Activated naive CD4-positive, alpha-beta T cell treated with anti-CD3 and anti-CD28 coated beads, Interleukin-2, amount 50 U/mL, for 16 hours (primary cell): ENCODE data around the gene SLX4.

Experiments used
- DNase-seq: peaks from one replicate; pipeline ENCODE4 v3.0.0-alpha.2; 2020

The SLX4 gene

DNA sequence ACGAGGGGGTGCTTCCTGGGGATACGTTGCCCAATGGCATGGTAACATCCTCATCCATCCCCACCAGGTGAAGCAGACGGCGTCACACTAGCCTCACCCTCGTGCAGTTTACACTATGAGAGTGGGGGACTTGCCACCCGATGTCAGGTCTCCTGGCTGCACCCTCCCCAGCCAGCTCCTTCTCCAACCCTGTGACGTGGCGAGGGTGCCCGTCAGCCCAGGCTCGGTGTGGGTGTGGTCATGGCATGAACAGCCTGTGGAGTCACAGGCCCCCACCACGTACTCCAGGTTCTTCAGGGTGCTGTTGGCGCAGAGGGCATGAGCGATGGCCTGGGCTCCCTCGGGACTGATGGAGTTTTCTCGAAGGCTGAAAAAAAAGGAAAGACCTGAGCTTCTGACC is 62.5 kb downstream of the SLX4 start:
- no peak for DNase-seq

DNA sequence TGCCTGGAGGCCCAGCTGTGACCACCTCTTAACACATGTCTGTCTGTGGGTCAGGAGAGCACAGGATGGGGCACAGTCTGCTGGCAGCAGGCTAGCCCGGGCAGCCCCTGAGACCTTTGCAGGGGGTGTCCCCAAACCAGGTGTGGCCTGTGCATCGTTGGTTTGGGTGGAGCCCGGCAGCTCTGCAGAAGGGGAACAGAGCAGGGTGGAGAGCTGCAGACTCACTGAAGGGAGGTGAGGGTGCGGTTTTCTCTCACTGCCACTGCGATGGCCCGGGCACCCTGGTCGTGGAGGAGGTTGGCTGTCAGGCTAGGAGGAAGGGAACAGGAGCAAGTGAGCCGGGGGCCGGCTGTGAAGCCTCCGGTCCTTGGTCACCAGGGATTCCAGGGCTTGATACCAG is 63.0 kb downstream of the SLX4 start:
- no peak for DNase-seq

- no peak for DNase-seq
Measured at GRCh38 chr16:3546986-3547682, 64.3 kb downstream of the SLX4 start.

DNA sequence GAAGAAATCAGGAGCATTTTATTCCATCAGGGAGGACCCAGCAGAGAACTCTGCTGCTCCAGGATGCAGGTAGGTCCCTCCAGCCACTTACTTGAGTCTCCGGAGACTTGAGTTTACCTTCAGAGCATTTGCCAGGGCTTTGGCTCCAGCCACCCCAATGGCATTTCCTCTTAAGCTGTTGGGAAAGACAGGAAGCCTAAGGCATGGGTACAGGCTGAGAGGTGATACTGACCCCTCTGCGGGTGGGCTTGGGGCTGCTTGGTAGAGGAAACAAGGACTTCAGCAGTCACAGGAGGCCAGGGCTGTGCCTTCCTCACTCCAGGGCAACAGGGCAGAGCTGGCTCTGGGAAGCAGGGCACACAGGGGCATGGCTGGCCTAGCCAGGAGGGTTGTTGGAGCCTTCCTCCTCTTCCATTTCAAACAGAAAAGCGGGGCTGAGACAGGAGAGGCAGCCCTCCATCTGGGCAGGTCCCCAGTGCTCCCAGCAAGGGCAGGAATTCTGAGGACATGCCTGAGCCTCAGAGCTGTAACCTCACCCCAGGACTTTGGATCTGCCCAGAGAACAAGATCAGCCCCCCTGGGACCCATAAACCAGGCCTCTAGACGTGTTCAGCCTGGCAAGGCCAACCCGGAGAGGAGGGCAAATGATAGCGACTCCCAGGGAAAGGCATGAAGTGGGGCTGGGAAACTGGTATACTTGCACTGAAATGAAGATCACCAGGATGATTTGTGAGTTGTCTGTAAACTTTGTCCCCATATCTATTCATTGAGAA is 68.6 kb downstream of the SLX4 start:
- no peak for DNase-seq

DNA sequence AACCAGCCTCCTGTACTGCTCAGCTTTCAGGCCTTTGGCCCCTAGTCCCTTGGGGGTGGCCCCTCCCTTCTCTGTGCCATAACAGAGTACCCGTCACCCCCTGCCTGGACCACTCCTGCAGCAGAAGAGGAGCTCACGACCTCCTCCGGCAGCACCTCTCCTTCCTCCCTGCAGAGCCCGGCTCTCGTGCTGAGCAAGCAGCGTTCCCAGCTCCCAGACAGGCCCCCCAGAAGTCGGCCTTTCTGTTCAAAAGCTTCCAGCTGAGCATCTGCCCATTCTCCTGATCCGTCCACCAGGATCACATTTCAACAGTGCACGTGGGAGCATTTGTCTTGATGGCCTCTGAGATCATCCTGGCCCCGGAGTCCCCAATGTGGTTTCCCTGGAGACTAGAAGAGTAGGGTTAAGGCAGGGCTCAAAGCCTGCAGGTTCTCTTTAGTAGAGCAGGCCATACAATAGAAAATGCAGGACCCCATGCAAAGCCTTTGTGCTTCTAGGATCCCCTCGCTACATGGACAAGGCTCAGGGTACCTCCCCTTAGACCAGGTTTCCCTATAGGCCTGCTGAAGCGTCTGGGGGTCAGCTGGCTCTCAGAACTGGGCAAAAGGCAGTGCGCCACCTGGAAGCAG is 69.8 kb downstream of the SLX4 start:
- no peak for DNase-seq

GRCh38 chr16:3538222-3538621 is 73.2 kb downstream of the SLX4 start:
- no peak for DNase-seq

- DNase-seq, result no peak
Measured at GRCh38 chr16:3536851-3537250, 74.6 kb downstream of the SLX4 start.

DNA sequence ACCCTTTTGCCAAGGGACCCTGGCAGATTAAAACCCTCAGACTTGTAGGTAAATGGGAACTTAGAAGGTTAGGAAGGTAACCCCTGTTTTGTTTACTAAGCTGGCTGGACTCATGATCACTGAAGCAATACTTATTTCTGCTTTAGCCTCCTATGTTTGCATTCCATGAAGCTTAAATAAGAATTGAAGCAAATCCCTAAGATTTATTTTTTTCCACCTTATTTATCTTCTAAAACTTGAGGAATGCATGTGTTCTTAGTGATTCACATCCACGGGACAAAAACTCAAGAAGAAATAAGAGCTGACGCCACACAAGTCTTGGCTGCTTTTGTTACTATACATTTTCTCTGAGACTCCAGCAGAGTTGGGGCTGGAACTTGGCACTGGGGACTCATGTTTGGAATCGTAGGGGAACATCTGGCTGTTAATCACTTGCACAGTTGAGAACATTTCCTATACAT is 75.1 kb downstream of the SLX4 start:
- DNase-seq, result no peak

DNA sequence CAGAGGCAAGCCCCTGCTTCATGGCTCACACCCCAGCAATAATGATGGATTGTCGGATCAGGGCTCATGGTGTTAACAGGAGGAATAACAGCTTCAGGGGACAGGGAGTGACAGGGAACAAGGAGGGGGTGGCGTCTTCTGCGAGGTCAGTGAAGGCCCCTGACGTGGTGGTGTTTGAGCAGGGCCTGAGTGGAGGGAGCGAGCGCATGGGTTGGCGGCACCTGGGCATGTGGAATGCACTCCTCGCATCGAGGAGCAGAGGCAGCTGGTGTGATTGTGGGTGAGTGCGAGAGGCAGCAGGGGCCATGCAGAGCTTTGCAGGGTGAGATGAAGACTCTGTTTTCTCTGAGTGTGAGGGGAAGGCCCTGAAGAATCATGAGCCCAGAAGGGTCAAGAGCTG is 77.3 kb downstream of the SLX4 start:
- no peak for DNase-seq

DNA sequence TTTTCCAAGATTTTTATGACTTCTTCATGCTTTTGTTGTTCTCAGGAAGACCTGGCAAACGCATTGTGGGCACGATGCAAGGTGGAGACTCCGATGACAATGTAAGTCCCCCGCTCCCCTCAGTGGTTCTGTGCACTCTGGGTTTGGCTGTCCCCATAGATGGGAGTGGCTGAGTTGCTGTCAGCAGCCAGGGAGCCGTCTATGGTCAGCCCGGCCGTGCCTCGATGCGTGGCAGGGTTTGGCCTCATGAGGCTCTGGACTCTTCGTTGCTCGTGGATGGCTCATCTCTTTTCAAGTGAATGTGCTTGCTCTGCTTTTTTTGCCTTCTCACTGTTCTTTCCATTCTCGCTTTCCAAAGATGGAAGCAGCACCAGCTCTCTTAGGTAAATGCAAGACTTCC is 78.7 kb downstream of the SLX4 start:
- DNase-seq, result no peak
